DND-41 (cell line): ENCODE measurements around the gene APOLD1.
"Not testable (repeated sequence)": the region's sequence is repeated elsewhere in the genome, so short reads cannot be mapped to it uniquely, and the experiment has no call there.

ENCODE experiments used
- ATAC-seq: fragments of 200-7000 bp; cut with Tn5 transposase; 3 replicates; pipeline ENCODE4 v1.9.1; 2021; ENCODE audit warnings: low read depth; ENCODE audit not compliant: insufficient read depth
- DNase-seq: peaks from one replicate; pipeline ENCODE4 v3.0.0-alpha.2; 2020
- H2AFZ ChIP-seq: 2 replicates; pipeline ENCODE4 v1.6.0; 2012; ENCODE audit warnings: low read depth, low read length
- H3K27ac ChIP-seq: 2 replicates; pipeline ENCODE4 v1.5.1; 2012; ENCODE audit warnings: low read length, inconsistent platforms
- H3K27me3 ChIP-seq: fragments of 200-600 bp; sonication (generic); 2 replicates; pipeline ENCODE4 v1.6.0; 2012; ENCODE audit warnings: low read length, mild to moderate bottlenecking, inconsistent platforms; ENCODE audit not compliant: insufficient read depth, poor library complexity
- H3K36me3 ChIP-seq: 2 replicates; pipeline ENCODE4 v1.5.1; 2012; ENCODE audit warnings: low read length, inconsistent platforms; ENCODE audit not compliant: insufficient read depth
- H3K4me1 ChIP-seq: 2 replicates; pipeline ENCODE4 v1.5.1; 2012; ENCODE audit warnings: mild to moderate bottlenecking, low read length; ENCODE audit not compliant: insufficient read depth
- H3K4me2 ChIP-seq: 2 replicates; pipeline ENCODE4 v1.6.0; 2012; ENCODE audit warnings: mild to moderate bottlenecking, moderate library complexity, low read length, inconsistent platforms; ENCODE audit not compliant: insufficient read depth
- H3K4me3 ChIP-seq, 2 experiments: fragments of 200-600 bp in 1 of 2; shearing (Covaris generic) in 1 of 2; 2 replicates each; pipeline ENCODE4 v1.5.1; 2012 to 2016; ENCODE audit warnings: inconsistent platforms in 2 of 2, low read length in 2 of 2, mild to moderate bottlenecking in 2 of 2, low read depth in 1 of 2, moderate library complexity in 1 of 2
- H3K79me2 ChIP-seq: 2 replicates; pipeline ENCODE4 v1.6.0; 2012; ENCODE audit warnings: low read length, inconsistent platforms; ENCODE audit not compliant: insufficient read depth
- H3K9ac ChIP-seq: 2 replicates; pipeline ENCODE4 v1.6.0; 2012; ENCODE audit warnings: low read depth, mild to moderate bottlenecking, inconsistent platforms, low read length, moderate library complexity
- H3K9me3 ChIP-seq: 2 replicates; pipeline ENCODE4 v1.5.1; 2012; ENCODE audit warnings: low read length, moderate library complexity, mild to moderate bottlenecking, inconsistent platforms; ENCODE audit not compliant: insufficient read depth, severe bottlenecking
- H4K20me1 ChIP-seq: 2 replicates; pipeline ENCODE4 v1.6.0; 2012; ENCODE audit warnings: low read length; ENCODE audit not compliant: insufficient read depth
- CTCF ChIP-seq: IDR thresholded peaks from 2 replicates; pipeline ENCODE4 v1.5.1; 2012; ENCODE audit warnings: borderline replicate concordance, low read length, moderate library complexity, mild to moderate bottlenecking; ENCODE audit not compliant: poor library complexity, severe bottlenecking; ENCODE audit errors: extremely low read depth
- EZH2 ChIP-seq: IDR thresholded peaks from 3 replicates; pipeline ENCODE4 v1.6.1; 2012; ENCODE audit warnings: borderline replicate concordance, low read depth, mild to moderate bottlenecking, moderate library complexity, low read length, inconsistent platforms; ENCODE audit not compliant: severe bottlenecking

APOLD1 gene

GRCh38 chr12:12804432-12804886 lies 19.0 kb downstream of the APOLD1 start:
- Histone ChIP-seq H3K36me3 (no peaks in the 10 kb centered on the region), H4K20me1 (no peaks in the 10 kb centered on the region), H3K9ac (no peak overlapping the region), H3K27ac (no peak overlapping the region), H3K4me2 (no peak overlapping the region), H3K27me3 (no peaks in the 10 kb centered on the region), H3K4me1 (peaks cover 25% of the 10 kb centered on the region), H3K9me3 (no peaks in the 10 kb centered on the region), H3K79me2 (no peaks in the 10 kb centered on the region), H3K4me3 (no peak overlapping the region), H2AFZ (no peak overlapping the region)
- DNase-seq (no peak), ATAC-seq (no peak)
- no peak for TF ChIP-seq CTCF

- ATAC-seq (no peak), DNase-seq (no peak)
- Histone ChIP-seq H3K79me2 (no peaks in the 10 kb centered on the region), H3K9me3 (no peaks in the 10 kb centered on the region), H3K9ac (no peak overlapping the region), H4K20me1 (no peaks in the 10 kb centered on the region), H3K27me3 (no peaks in the 10 kb centered on the region), H3K36me3 (no peaks in the 10 kb centered on the region), H2AFZ (peak overlapping the region; percentile 7; the same call in 1 of the 2 replicates), H3K4me2 (no peak overlapping the region), H3K4me3 (no peak overlapping the region), H3K4me1 (peaks cover 25% of the 10 kb centered on the region), H3K27ac (no peak overlapping the region)
- TF ChIP-seq EZH2 (no peak), CTCF (no peak)
These were observed 21.5 kb downstream of the APOLD1 start for GRCh38 chr12:12806784-12807516.

GRCh38 chr12:12807517-12807903 lies 22.1 kb downstream of the APOLD1 start:
- DNase-seq, ATAC-seq, H3K27me3 ChIP-seq, H3K36me3 ChIP-seq, H2AFZ ChIP-seq, H3K79me2 ChIP-seq, H3K4me3 ChIP-seq, H4K20me1 ChIP-seq, H3K9me3 ChIP-seq, H3K27ac ChIP-seq, H3K9ac ChIP-seq, H3K4me2 ChIP-seq: not testable (repeated sequence)
- H3K4me1 ChIP-seq = peaks cover 26% of the 10 kb centered on the region

GRCh38 chr12:12807970-12808702 lies 22.7 kb downstream of the APOLD1 start:
- TF ChIP-seq CTCF (no peak), EZH2 (no peak)
- Histone ChIP-seq H3K79me2 (peaks cover under 1% of the 10 kb centered on the region), H4K20me1 (no peaks in the 10 kb centered on the region), H3K4me1 (peaks cover 32% of the 10 kb centered on the region), H3K4me2 (peak overlapping the region; percentile 35; the same call in 1 of the 2 replicates), H3K9me3 (no peaks in the 10 kb centered on the region), H3K27me3 (no peaks in the 10 kb centered on the region), H2AFZ (peak overlapping the region; percentile 71), H3K4me3 (no peak overlapping the region), H3K36me3 (no peaks in the 10 kb centered on the region), H3K27ac (peak overlapping the region; percentile 77), H3K9ac (peak overlapping the region; percentile 38)
- peak; percentile 78 for ATAC-seq
- DNase-seq = peak; percentile 71
